AG09309 (cell line): ENCODE data around the gene HIF3A.

Source experiments
- DNase-seq: peaks from one replicate; pipeline ENCODE4 v3.0.0-alpha.2; 2010; ENCODE audit warnings: low read depth
- H3K4me3 ChIP-seq: 2 replicates; pipeline ENCODE4 v1.5.1; 2011; ENCODE audit warnings: mild to moderate bottlenecking, low read depth, low read length, moderate library complexity; ENCODE audit not compliant: control insufficient read depth
- CTCF ChIP-seq: IDR thresholded peaks from 2 replicates; pipeline ENCODE4 v1.5.1; 2011; ENCODE audit warnings: mild to moderate bottlenecking, low read depth, low read length, inconsistent platforms; ENCODE audit not compliant: insufficient read depth, control insufficient read depth; ENCODE audit errors: missing control alignments

HIF3A gene

GRCh38 chr19:46351241-46352041 is 54.6 kb downstream of the HIF3A start:
- no peak for TF ChIP-seq CTCF
- no peak overlapping the region for H3K4me3 ChIP-seq
- no peak for DNase-seq

GRCh38 chr19:46353730-46354528 is 57.1 kb downstream of the HIF3A start:
- no peak for TF ChIP-seq CTCF
- DNase-seq = no peak
- no peak overlapping the region for H3K4me3 ChIP-seq

GRCh38 chr19:46355234-46356148 is 58.6 kb downstream of the HIF3A start:
- no peak for DNase-seq
- no peak for TF ChIP-seq CTCF
- H3K4me3 ChIP-seq = no peak overlapping the region

- no peak overlapping the region for H3K4me3 ChIP-seq
- DNase-seq = no peak
- TF ChIP-seq CTCF = no peak
These were observed 59.6 kb downstream of the HIF3A start for GRCh38 chr19:46356149-46357055.

- DNase-seq = no peak
- no peak for TF ChIP-seq CTCF
- no peak overlapping the region for H3K4me3 ChIP-seq
These were observed 61.2 kb downstream of the HIF3A start for GRCh38 chr19:46357846-46358583.
